A549 (cell line): Measurements from ENCODE around the gene CARF.

Experiments
- CHD2 ChIP-seq: fragments of 150-350 bp; IDR thresholded peaks from 2 replicates; pipeline ENCODE4 v1.6.1; 2014; ENCODE audit warnings: low read length; ENCODE audit not compliant: partially characterized antibody
- CTCF ChIP-seq: fragments of >200 bp; sonication (Bioruptor Twin); formaldehyde crosslinking; IDR thresholded peaks from 3 replicates; pipeline ENCODE4 v1.5.1; 2016
- POLR2A ChIP-seq: IDR thresholded peaks from 2 replicates; pipeline ENCODE4 v1.6.1; 2012; ENCODE audit warnings: mild to moderate bottlenecking, low read length
- ZSCAN20 ChIP-seq: fragments of 250-450 bp; sonication (Bioruptor Pico); IDR thresholded peaks from 2 replicates; pipeline ENCODE4 v1.8.0; 2022; ENCODE audit warnings: mild to moderate bottlenecking, moderate library complexity

DNA sequence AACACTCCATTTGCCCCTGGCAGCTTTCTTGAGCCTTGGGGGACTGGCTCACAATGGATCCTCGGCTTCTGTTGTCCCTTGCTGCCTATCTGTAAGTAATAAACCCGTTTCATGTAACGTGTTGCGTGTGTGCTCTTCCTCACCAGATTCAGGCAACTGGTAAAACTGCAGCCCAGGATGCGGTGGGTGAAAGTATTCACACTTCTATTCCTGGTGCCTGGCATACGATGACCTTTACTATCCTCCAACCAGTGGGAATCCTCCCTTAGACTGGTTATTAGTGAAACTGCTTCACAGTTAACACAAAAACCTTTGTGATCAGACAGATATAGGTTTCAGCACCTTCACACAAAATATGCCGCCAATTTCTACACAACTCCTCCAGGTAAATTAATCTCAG is 26.9 kb upstream of the CARF start:
- TF ChIP-seq POLR2A = no peak
- no peak for TF ChIP-seq CHD2
- no peak for TF ChIP-seq CTCF
- TF ChIP-seq ZSCAN20 = no peak
